Measurements from ENCODE around the gene ZNF799.
"Not testable (repeated sequence)": the region's sequence is repeated elsewhere in the genome, so short reads cannot be mapped to it uniquely, and the experiment has no call there.

- not testable (repeated sequence) for TF ChIP-seq POLR2A, CTCF, EP300 (IDR thresholded peaks at IDR 0.05)
These were observed 38.8 kb upstream of the ZNF799 start for GRCh38 chr19:12439686-12440540.
